ENCODE results near the gene CISH. TPM values are rescaled to one million over a fixed set of nuclear protein-coding genes. Genes with fewer than 3 reads are reported as not detected.

CISH gene
- total RNA-seq, 1 experiment from 2014 or later = 1.6 TPM

DNA sequence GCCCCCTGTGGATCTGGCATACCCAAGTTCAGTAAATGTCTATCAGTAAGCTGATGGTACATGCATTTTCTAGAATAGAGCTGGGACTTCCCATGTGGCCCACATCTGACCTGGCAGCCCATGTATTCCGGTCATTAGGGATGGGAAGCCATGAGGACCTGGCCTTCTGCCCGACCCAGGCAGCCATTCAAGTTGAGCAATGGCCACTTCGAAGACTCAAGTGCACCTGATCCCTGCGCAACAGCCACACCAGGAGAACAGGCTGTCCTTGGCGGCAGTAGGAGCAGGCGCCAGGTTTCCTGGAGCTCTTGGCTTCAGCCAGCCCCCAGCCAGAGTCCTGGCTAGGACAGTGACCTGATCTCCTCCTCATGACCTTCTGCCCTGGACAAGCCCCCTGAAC, 27.7 kb downstream of the CISH start:
- TF ChIP-seq, protein P1, sequence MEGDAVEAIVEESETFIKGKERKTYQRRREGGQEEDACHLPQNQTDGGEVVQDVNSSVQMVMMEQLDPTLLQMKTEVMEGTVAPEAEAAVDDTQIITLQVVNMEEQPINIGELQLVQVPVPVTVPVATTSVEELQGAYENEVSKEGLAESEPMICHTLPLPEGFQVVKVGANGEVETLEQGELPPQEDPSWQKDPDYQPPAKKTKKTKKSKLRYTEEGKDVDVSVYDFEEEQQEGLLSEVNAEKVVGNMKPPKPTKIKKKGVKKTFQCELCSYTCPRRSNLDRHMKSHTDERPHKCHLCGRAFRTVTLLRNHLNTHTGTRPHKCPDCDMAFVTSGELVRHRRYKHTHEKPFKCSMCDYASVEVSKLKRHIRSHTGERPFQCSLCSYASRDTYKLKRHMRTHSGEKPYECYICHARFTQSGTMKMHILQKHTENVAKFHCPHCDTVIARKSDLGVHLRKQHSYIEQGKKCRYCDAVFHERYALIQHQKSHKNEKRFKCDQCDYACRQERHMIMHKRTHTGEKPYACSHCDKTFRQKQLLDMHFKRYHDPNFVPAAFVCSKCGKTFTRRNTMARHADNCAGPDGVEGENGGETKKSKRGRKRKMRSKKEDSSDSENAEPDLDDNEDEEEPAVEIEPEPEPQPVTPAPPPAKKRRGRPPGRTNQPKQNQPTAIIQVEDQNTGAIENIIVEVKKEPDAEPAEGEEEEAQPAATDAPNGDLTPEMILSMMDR (IDR thresholded peaks at IDR 0.05; ENCODE audit: unreplicated experiment) = no peak
- intact Hi-C loops (cut with micrococcal nuclease; ENCODE audit: unreplicated experiment) = no loop called here
- H3K4me3 Mint-ChIP-seq (ENCODE audit: low read depth, unreplicated experiment) = no peak overlapping the region
- H3K36me3 Mint-ChIP-seq (ENCODE audit: insufficient read depth, unreplicated experiment) = peaks cover 6% of the 10 kb centered on the region
- BruUV-seq (replicated peaks) = no TSS peak
- no peak overlapping the region for H3K27ac Mint-ChIP-seq (ENCODE audit: unreplicated experiment)
- DNase-seq = no peak
- H3K9me3 Mint-ChIP-seq (ENCODE audit: low read depth, unreplicated experiment) = no peaks in the 10 kb centered on the region
- no peaks in the 10 kb centered on the region for H3K4me1 Mint-ChIP-seq (ENCODE audit: low read depth, unreplicated experiment)
- CTCF ChIA-PET = no interaction called here
- no peaks in the 10 kb centered on the region for H3K27me3 Mint-ChIP-seq (ENCODE audit: unreplicated experiment)

DNA sequence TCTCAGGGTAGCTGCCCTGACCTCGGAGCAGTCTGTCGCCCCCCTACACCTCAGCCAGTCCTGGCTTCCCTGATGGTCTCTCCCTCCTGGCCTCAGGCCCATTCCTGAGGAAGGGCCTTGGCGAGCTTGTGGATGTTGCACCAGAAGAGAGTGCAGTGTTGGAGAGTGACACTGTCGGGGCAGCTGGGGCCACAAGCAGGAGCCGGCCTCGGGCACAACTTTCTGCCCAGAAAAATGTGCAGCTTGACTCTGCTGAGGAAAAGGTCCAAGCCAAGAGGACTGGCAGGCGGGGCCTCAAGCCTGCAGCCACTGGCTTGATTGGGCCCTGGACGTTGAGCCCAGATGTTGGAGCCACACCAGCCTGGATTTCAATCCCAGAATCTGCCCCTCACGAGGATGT, 29.5 kb downstream of the CISH start:
- CTCF ChIA-PET = no interaction called here
- BruUV-seq (replicated peaks) = no TSS peak
- H3K4me1 Mint-ChIP-seq (ENCODE audit: low read depth, unreplicated experiment) = no peaks in the 10 kb centered on the region
- TF ChIP-seq, protein P1 (IDR thresholded peaks at IDR 0.05; ENCODE audit: unreplicated experiment) = no peak
- no peaks in the 10 kb centered on the region for H3K9me3 Mint-ChIP-seq (ENCODE audit: low read depth, unreplicated experiment)
- H3K27ac Mint-ChIP-seq (ENCODE audit: unreplicated experiment) = no peak overlapping the region
- no peaks in the 10 kb centered on the region for H3K36me3 Mint-ChIP-seq (ENCODE audit: insufficient read depth, unreplicated experiment)
- H3K27me3 Mint-ChIP-seq (ENCODE audit: unreplicated experiment) = no peaks in the 10 kb centered on the region
- no peak for DNase-seq
- no peak overlapping the region for H3K4me3 Mint-ChIP-seq (ENCODE audit: low read depth, unreplicated experiment)
- intact Hi-C loops (cut with micrococcal nuclease; ENCODE audit: unreplicated experiment) = no loop called here

DNA sequence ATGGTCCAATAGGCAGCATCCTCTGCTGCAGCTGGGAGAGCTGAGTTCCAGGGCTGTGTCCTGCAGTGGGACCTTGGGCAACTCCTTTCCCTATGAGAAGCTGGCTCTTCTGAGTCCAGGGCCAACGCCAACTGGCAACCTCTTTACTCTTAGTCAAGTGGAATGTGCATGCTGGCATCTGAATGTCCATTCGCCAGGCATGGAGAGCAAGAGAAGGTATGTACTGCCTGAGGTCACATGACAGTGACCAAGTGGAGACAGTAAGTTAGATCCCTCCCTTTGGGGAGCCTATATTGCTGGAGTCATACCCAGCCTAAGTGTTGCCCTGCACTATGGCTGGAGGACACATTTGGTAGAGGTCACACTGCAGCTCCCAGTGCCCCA, 30.1 kb downstream of the CISH start:
- H3K27ac Mint-ChIP-seq (ENCODE audit: unreplicated experiment) = no peak overlapping the region
- no TSS peak for BruUV-seq (replicated peaks)
- DNase-seq = no peak
- H3K4me1 Mint-ChIP-seq (ENCODE audit: low read depth, unreplicated experiment) = no peaks in the 10 kb centered on the region
- intact Hi-C loops (cut with micrococcal nuclease; ENCODE audit: unreplicated experiment) = no loop called here
- TF ChIP-seq, protein P1 (IDR thresholded peaks at IDR 0.05; ENCODE audit: unreplicated experiment) = no peak
- H3K27me3 Mint-ChIP-seq (ENCODE audit: unreplicated experiment) = no peaks in the 10 kb centered on the region
- H3K36me3 Mint-ChIP-seq (ENCODE audit: insufficient read depth, unreplicated experiment) = no peaks in the 10 kb centered on the region
- no peaks in the 10 kb centered on the region for H3K9me3 Mint-ChIP-seq (ENCODE audit: low read depth, unreplicated experiment)
- no peak overlapping the region for H3K4me3 Mint-ChIP-seq (ENCODE audit: low read depth, unreplicated experiment)
- CTCF ChIA-PET = no interaction called here

DNA sequence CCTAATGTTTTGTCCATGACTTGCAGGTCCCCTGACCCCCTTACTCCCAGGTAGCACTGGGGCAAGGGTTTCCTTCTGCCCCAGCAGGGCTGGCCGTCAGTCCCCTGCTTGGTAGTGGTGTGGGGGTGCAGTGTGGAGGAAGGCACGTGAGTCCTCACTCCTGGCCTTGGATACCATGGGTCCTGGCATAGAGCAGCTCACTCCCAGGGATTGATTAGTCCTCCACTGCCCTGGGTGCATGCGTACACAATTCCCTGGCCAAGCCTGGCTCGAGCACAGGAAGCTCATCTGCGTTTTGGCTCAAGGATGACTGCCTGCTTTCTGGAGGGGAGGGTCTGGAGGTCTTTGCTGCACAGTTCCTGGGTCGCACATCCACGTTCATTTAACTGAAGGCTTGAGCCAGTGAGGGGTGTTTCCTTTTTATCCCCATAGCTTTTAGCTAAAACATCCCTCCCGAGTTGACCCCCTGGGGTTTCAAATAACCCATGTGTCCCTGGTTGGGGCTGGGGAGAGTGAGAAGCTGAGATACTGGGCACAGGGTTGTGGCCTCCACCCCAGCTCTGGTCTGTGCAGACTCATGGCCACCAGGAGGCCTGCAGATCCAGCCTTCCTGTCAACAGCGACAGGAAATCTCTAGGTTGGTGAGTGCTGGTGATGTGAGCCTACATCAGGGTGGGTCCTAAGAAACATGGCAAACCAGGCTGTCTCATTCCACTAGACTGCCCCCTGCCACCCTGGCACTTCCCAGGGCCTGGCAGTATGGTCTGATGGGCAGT, 30.7 kb downstream of the CISH start:
- H3K9me3 Mint-ChIP-seq (ENCODE audit: low read depth, unreplicated experiment) = no peaks in the 10 kb centered on the region
- H3K4me3 Mint-ChIP-seq (ENCODE audit: low read depth, unreplicated experiment) = no peak overlapping the region
- no peak for DNase-seq
- intact Hi-C loops (cut with micrococcal nuclease; ENCODE audit: unreplicated experiment) = no loop called here
- TF ChIP-seq, protein P1 (IDR thresholded peaks at IDR 0.05; ENCODE audit: unreplicated experiment) = no peak
- no peak overlapping the region for H3K27ac Mint-ChIP-seq (ENCODE audit: unreplicated experiment)
- no peaks in the 10 kb centered on the region for H3K27me3 Mint-ChIP-seq (ENCODE audit: unreplicated experiment)
- CTCF ChIA-PET = no interaction called here
- no TSS peak for BruUV-seq (replicated peaks)
- no peaks in the 10 kb centered on the region for H3K36me3 Mint-ChIP-seq (ENCODE audit: insufficient read depth, unreplicated experiment)
- H3K4me1 Mint-ChIP-seq (ENCODE audit: low read depth, unreplicated experiment) = no peaks in the 10 kb centered on the region

All from Calu3 (cell line).